ENCODE results near the gene TMEM243.

The TMEM243 gene

GRCh38 chr7:87190783-87191182 is 28.7 kb downstream of the TMEM243 start:
- no peak for DNase-seq (ENCODE audit: low read depth)
- no peak overlapping the region for H3K4me3 ChIP-seq (ENCODE audit: control insufficient read depth, low read depth, low read length)
- TF ChIP-seq, protein P1, sequence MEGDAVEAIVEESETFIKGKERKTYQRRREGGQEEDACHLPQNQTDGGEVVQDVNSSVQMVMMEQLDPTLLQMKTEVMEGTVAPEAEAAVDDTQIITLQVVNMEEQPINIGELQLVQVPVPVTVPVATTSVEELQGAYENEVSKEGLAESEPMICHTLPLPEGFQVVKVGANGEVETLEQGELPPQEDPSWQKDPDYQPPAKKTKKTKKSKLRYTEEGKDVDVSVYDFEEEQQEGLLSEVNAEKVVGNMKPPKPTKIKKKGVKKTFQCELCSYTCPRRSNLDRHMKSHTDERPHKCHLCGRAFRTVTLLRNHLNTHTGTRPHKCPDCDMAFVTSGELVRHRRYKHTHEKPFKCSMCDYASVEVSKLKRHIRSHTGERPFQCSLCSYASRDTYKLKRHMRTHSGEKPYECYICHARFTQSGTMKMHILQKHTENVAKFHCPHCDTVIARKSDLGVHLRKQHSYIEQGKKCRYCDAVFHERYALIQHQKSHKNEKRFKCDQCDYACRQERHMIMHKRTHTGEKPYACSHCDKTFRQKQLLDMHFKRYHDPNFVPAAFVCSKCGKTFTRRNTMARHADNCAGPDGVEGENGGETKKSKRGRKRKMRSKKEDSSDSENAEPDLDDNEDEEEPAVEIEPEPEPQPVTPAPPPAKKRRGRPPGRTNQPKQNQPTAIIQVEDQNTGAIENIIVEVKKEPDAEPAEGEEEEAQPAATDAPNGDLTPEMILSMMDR (conservative IDR thresholded peaks at IDR 0.05; ENCODE audit: control insufficient read depth, insufficient read depth, low read depth, low read length), result no peak

DNA sequence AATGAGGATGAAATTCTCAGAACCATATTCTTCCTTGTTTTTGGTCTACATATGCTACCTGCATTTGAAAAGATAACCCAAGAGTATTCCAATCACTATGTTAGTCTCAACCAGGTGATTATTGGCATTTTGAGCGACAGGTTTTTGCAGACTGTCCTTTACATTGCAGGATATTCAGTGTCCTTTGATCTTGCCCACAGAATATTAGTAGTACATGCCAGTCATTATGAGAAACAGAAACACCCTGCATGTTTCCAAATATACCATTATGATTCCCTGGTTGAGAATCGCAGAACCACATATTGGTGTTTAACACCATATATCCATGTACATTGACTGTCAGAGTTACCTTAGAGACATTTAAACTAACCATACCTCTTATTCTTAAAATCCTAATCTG is 30.6 kb downstream of the TMEM243 start:
- H3K4me3 ChIP-seq (ENCODE audit: control insufficient read depth, low read depth, low read length), result no peak overlapping the region
- TF ChIP-seq, protein P1 (conservative IDR thresholded peaks at IDR 0.05; ENCODE audit: control insufficient read depth, insufficient read depth, low read depth, low read length), result no peak
- no peak for DNase-seq (ENCODE audit: low read depth)

DNA sequence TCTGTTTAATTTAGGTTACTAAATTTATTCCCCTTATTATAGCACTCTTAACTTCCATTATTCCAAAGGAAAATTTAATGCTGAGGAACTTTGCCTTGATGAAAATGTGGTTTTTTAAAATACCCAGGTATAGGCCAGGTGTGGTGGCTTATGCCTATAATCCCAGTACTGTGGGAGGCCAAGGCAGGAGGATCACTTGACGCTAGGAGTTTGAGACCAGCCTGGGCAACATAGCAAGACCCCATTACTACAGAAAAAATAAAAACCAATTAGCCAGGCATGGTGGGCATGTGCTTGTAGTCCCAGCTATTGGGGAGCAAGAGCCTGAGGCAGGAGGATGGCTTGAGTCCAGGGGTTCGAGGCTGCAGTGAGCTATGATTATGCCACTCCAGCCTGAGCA is 32.4 kb downstream of the TMEM243 start:
- H3K4me3 ChIP-seq (ENCODE audit: control insufficient read depth, low read depth, low read length), result no peak overlapping the region
- no peak for DNase-seq (ENCODE audit: low read depth)
- TF ChIP-seq, protein P1 (conservative IDR thresholded peaks at IDR 0.05; ENCODE audit: control insufficient read depth, insufficient read depth, low read depth, low read length), result no peak

- H3K4me3 ChIP-seq (ENCODE audit: control insufficient read depth, low read depth, low read length), result no peak overlapping the region
- TF ChIP-seq, protein P1 (conservative IDR thresholded peaks at IDR 0.05; ENCODE audit: control insufficient read depth, insufficient read depth, low read depth, low read length), result no peak
- DNase-seq (ENCODE audit: low read depth), result no peak
Observed at GRCh38 chr7:87179180-87179579, 40.4 kb downstream of the TMEM243 start.

DNA sequence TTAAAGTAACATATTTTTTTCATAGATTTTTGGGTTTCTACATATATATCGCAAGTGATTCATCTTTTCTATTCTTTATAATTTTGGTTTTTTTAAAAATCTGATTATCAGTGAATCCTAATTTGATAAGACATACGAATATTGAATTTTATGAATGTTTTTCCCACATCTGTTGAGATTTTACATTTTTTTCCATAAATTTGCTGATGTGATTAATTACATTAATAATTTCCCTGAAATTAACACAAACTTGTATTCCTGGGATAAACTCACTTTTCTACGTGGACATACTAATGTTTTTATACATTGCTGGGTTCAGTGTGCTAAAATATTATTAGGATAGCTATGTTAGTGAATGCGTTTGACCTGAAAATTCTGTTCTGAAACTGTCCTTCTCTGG is 41.2 kb downstream of the TMEM243 start:
- no peak for DNase-seq (ENCODE audit: low read depth)
- no peak overlapping the region for H3K4me3 ChIP-seq (ENCODE audit: control insufficient read depth, low read depth, low read length)
- TF ChIP-seq, protein P1 (conservative IDR thresholded peaks at IDR 0.05; ENCODE audit: control insufficient read depth, insufficient read depth, low read depth, low read length), result no peak

GRCh38 chr7:87173471-87173870 is 46.1 kb downstream of the TMEM243 start:
- TF ChIP-seq, protein P1 (conservative IDR thresholded peaks at IDR 0.05; ENCODE audit: control insufficient read depth, insufficient read depth, low read depth, low read length), result no peak
- no peak for DNase-seq (ENCODE audit: low read depth)
- H3K4me3 ChIP-seq (ENCODE audit: control insufficient read depth, low read depth, low read length), result no peak overlapping the region

DNA sequence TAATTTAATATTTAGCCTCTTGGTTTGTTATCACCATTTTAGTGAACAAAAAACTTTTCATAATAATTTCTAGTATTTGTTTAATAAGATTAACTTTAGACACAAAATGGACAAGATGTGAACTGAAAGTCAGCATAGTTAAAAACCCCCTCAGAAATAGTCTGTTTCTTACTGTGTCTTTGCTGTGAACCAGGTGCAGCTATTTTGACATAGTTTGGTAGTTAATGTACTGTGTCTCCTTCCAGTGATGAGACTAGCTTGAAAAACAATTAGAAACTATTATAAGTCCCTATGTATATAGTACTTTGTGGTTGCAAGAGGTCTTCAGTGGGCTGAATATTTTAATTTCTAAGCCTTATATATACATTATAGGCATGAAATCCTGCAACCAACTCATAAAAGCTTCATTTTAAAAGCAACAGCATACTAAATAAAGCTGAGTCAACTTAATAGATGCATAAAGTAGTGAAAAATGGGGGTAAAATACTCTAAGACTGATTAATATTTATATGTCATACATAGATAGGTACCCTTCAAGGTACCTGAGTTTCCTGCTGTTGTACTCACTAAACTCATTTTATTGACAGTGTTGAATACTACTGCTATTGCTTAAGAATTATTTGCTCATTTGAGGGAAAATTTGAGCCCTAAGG is 48.1 kb downstream of the TMEM243 start:
- DNase-seq (ENCODE audit: low read depth), result no peak
- H3K4me3 ChIP-seq (ENCODE audit: control insufficient read depth, low read depth, low read length), result no peak overlapping the region
- TF ChIP-seq, protein P1 (conservative IDR thresholded peaks at IDR 0.05; ENCODE audit: control insufficient read depth, insufficient read depth, low read depth, low read length), result no peak

Data from fibroblast of mammary gland (primary cell).